ENCODE results near the gene PLA2G4B.

DNA sequence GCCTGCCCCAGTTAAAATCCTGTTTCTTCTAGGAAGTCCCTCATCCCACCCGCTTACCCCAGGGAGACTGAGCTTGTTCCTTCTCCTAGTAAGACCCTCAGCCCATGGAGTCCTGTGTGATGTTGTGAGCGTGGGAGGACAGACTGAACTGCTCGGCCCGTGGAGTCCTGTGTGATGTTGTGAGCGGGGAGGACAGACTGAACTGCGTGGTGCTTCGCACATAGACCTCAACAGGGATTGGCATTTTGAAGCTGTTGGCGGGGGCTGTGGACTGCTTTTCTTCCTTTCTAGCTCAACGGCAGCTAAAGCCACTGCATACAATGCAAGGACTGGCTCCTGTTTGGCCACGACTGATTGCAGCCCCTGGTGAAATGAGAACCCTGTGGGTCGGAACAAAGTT lies 56.8 kb downstream of the PLA2G4B start:
- TF ChIP-seq, protein P1, sequence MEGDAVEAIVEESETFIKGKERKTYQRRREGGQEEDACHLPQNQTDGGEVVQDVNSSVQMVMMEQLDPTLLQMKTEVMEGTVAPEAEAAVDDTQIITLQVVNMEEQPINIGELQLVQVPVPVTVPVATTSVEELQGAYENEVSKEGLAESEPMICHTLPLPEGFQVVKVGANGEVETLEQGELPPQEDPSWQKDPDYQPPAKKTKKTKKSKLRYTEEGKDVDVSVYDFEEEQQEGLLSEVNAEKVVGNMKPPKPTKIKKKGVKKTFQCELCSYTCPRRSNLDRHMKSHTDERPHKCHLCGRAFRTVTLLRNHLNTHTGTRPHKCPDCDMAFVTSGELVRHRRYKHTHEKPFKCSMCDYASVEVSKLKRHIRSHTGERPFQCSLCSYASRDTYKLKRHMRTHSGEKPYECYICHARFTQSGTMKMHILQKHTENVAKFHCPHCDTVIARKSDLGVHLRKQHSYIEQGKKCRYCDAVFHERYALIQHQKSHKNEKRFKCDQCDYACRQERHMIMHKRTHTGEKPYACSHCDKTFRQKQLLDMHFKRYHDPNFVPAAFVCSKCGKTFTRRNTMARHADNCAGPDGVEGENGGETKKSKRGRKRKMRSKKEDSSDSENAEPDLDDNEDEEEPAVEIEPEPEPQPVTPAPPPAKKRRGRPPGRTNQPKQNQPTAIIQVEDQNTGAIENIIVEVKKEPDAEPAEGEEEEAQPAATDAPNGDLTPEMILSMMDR (IDR thresholded peaks at IDR 0.05) = no peak
- TF ChIP-seq EP300 (IDR thresholded peaks at IDR 0.05) (no peak), POLR2A (IDR thresholded peaks at IDR 0.05) (no peak)
